Activated CD4-positive, alpha-beta T cell treated with anti-CD3 and anti-CD28 coated beads, Interleukin-2, amount 50 U/mL, for 1 hour (primary cell): ENCODE measurements around the gene OXNAD1.

Experiments used
- DNase-seq: peaks from one replicate; pipeline ENCODE4 v3.0.0-alpha.2; 2020

Gene OXNAD1

DNA sequence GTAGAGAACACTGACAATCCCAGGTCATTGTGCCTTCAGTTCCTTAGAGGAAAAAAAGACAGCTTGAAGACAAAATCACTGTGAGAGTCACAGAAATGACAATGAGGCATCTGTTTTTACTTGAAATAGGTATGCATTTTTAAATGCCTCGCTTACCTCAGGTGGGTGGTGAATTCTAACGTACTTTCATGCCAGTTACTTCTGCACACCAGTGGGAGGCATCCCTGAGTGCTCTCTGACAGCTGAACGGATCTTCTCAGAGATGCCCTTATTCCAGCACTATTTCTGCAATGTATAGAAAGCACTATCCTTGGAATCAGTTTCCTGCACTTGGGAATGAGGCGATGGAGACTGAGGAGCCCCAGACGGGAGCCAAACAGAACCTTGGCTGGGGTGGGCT is 16.5 kb upstream of the OXNAD1 start:
- no peak for DNase-seq

GRCh38 chr3:16249336-16249735 is 15.7 kb upstream of the OXNAD1 start:
- DNase-seq, result no peak

DNA sequence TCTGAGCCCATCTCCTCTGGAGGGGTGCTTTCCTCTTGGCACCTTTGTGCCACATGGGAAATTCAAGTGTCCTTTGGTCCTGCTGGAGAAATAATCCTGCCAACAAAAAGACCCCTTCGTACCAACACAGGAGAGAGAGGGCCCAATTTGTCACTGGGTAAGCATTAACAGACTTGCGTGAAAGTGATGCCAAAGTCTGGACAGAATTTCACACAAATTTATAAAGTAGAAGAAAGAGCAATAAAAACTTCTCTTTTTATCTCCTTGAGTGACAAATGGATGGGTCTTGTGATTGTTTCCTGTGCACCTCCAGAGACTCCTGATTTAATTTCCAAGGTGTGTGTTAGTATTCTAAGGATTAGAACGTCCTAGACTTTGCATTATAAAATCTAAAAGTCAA is 15.1 kb upstream of the OXNAD1 start:
- DNase-seq, result no peak

DNA sequence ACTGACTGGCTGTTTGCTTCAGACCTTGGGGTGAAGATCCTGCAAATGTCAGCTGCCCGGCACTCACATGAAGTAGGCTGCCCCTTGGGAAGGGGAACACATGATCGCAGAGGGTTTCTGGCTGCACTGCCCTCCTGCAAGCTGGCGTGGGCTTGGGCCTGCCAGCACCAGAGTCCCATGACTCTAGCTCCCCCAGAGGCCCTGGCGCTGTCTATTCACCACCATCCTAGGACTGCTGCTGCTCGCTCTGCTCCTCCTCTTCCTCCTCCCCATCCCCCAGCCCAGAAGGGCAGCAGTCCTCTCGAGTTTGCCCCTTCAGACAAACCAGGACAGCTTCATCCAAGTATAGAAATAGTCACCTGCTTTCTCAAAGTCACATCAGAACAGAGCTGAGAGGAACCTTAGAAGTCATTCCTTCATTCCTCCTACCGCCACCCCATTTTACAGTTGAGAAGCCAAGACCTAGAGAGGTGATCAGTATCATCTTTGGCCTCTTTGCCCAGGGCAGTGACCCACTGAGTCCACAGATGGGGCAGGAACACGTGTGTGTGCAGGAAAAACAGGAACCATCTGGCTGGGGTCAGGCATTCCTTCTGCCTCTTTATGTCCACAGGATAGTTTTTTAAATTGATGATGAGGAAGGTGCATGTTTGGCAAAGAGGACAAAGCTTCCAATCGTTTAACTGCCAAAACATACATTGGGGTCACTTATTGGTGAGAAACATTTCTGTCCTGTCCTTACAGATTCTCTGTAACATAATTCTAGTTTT is 13.5 kb upstream of the OXNAD1 start:
- DNase-seq, result no peak

DNA sequence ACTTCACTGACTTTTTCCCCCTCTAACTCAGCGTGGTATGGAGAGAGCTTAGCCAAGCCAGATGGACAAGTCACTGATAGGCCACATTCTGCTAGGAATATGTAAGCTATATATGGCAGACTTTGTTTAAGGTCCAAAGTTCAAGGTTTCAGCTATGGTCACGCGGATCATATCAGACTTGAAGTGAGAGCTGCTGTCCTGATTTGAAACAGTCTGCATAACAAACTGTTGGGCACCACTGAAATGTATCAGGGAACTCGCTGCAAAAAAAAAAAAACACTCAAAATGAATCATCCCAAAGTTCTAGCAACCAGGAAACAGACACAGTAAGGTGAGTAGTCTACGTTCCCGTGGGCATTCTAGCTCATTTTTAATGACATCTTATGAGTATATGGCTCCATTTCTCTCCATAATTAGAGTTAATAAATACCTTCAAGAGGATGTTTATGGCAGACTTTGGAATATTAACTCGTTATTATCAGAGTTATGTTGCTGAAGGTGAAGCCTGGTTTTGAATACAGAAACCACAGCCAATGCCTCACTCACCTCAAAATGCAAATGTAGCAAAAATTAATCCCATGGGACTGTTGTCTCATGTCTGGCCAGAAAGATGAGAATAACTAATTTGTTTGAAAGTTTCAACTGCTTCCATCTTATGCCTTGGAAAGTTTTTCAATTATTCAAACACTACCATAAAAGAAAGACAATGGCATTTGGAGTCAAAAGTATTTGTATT is 12.6 kb upstream of the OXNAD1 start:
- DNase-seq, result no peak

DNA sequence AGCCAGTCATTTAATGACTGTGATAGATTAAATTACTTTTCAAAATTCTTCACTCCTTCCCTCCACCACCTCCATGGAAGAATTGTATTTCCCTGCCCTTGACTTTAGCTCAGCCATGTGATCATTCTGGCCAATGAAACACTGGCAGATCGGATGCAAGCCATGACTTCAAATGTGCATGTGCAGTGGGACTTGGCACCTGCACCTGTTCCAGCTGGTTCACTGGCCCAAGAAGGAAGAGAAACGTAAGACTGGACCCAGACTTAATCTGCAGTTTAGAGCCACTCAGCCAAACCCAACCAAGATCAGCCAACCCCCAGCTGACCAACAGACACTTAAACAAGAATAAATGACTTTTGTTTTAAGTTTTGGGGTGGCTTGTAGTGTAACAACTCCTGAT is 12.0 kb upstream of the OXNAD1 start:
- no peak for DNase-seq

DNA sequence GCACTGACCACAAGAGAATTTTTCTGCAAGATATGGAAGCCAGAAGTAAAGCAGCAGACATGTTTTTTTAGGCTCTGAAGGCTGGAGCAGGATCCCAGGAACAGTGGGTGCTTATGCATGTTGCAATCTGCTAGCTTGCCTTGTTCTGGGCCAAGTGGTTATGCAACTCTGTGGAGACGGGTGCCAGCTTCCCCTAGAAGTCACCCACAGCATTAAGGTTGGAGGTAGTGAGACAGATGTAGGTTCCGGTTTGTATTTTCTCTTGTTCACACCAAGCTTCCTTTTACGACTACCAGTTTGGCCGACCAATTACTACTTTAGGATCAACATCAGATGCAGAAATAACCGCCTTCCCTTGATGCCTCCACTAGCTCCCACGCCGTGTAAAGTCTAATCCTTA is 11.4 kb upstream of the OXNAD1 start:
- DNase-seq, result no peak

- no peak for DNase-seq
Observed at GRCh38 chr3:16254916-16255315, 10.1 kb upstream of the OXNAD1 start.

DNA sequence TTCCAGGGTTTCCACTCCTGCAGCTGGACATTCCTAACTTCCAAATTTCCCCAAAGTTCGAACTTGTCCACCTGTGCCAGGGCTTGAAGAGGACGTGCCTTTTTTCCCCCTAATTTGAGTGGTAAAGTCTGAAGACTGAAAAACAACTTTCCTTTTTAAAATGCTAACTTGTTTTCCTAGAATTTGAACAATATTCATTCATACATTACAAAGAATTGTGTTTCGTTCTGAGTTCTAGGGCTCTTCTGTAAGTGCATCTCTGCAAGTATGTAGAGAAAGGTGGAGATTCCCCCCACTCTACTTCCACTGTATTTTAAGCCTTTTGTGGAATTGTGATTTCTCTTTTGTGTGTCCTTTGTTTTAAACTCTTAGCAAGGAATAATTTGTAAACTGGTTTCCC is 9.7 kb upstream of the OXNAD1 start:
- no peak for DNase-seq

GRCh38 chr3:16255726-16256125 is 9.3 kb upstream of the OXNAD1 start:
- no peak for DNase-seq

- DNase-seq, result no peak
Observed at GRCh38 chr3:16257309-16257708, 7.7 kb upstream of the OXNAD1 start.

GRCh38 chr3:16258177-16258576 is 6.8 kb upstream of the OXNAD1 start:
- DNase-seq, result no peak

GRCh38 chr3:16258866-16259265 is 6.1 kb upstream of the OXNAD1 start:
- DNase-seq, result no peak

DNA sequence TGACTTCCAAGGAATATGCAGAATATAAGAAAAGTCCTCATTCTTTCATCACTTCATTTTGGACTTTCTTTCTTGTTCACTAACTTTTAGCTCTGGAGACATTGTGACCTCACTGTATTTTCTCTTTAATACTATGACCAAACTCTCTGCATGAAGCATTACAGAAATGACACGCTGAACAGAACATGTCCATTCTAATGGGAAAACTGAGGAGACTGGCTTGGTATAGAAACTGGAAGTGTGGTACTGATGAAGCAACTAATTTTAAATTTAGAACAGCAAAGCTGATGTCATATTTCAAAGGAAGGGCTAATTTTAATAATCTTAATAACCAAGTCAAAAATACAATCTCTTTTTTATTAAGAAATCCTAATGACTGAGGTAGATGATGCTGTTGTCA is 5.0 kb upstream of the OXNAD1 start:
- no peak for DNase-seq

- DNase-seq, result no peak
Observed at GRCh38 chr3:16262174-16262573, 2.8 kb upstream of the OXNAD1 start.

DNA sequence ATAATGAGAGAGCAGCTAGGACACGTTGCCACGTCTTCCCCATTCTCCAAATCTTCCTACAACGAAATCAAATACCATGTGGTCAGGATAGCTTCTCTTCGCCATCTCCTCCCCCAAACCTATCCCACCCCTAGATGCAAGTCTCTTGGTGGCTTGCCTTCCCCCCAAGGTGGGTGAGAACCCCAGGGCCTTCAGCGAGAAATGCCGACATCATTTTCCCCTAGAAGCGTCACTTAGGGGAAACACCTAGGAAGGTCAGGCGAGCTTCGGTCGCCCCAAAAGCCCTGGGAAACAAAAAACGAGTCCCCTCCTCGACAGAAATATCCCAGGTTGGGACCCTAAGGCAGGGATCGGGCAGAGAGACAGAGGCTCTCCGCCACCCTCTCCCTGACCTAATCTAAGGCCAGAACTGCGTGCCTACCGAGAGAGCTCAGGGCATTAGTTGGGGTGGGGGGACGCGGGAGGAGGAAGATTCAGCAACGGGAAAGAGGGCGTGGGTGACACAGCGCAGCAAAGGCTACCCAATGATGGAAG is 771 bp upstream of the OXNAD1 start:
- no peak for DNase-seq

DNA sequence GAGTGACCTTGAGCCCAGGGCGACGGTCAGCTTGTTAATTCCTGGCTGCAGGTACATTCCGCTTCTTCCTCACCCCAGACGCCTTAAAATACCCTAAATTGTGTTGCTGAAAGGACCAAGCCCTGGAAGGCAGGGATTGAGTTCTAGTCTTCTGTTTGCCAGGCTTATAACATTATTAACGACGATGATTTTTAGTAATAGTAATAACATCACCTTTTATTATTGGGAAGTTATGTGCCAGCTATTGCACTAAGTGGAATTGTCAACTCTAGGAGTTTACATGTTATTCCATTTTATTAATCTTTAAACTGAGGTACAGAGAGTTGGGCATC is 409 bp downstream of the OXNAD1 start:
- no peak for DNase-seq

DNA sequence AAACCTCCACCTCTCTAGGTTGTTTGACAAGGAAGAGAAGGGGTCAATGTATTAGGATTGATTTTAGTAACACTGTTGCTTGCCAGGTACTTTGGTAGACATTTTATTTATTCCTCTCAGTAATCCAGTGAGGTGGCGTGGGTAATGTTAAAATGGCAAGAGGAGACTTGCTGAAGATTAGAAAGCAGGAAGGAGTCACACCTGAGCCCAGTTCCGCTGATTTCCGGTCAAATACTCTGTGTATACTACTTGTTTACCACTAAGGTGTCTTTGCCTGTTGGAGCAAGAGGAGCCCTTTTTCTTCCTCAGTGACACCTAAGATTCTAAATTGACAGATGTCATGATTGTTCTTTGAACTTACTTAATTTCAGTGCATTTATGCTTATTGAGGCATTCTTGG is 1.7 kb downstream of the OXNAD1 start:
- no peak for DNase-seq

- DNase-seq, result no peak
Observed at GRCh38 chr3:16270855-16271254, 5.8 kb downstream of the OXNAD1 start.

GRCh38 chr3:16272588-16272987 is 7.6 kb downstream of the OXNAD1 start:
- DNase-seq, result no peak

DNA sequence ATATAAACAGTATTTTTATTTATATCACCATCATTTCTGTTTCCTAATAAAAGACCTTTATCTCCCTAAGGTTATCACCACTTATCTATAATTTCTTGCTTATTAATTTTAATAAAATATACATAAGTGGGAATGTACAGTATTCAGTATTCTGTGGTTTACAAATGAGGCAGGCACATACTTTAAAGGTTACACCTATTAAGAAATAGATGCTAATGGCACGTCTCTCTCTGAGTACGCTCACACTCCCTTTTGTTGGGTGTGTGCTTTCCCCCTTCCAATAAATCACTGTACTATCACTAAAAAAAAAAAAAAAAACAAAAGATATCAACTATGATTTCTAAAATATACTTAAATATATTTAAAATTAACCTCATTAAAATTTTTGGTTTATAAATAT is 8.9 kb downstream of the OXNAD1 start:
- DNase-seq, result no peak

DNA sequence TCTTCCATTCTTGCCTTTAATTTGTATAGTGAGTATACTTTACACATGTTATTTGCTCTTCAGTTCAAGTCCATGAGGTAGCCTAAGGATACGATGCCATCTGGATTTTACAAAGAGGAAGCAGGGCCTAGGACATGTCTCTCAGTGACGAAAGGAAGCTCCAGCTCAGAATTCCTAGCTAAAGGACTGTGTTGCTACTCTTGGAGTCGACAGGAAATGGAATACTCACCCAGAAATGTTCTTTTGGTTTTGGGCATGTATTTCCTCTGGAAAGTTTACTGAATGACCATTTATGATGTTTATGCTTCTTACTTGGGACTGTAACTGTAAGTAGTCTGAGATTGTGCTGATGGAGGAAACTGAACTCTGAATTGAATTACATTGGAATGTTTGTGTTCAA is 12.5 kb downstream of the OXNAD1 start:
- DNase-seq, result no peak

GRCh38 chr3:16279010-16279801 is 14.2 kb downstream of the OXNAD1 start:
- no peak for DNase-seq

DNA sequence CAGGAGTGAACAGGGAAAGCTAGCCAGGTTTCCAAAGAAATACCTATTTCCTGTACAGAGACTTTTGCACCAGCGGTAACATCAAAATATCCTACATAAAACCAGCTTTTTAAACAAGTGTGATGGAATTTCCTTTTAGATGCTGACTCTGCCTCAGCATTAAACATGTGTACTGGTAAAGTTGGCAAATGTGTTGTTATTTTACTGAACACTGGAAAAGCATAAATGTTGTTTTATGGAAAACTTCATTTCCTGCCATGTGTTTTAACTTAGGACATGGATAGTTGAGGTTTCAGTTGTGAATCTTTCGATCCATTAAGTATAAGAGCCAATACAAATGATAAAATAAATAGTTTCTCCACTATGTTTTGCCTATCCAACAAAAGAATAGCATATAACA is 15.7 kb downstream of the OXNAD1 start:
- no peak for DNase-seq
